Measurements from ENCODE around the gene TTN. TPM values are rescaled to one million over a fixed set of nuclear protein-coding genes. Genes with fewer than 3 reads are reported as not detected.

The TTN gene
- total and polyA plus RNA-seq, 10 of the 15 experiments (the other 5 are each of a cell fraction or from before 2014, with no cell fraction given) = 0.15 to 9.0 (median 1.8) TPM

DNA sequence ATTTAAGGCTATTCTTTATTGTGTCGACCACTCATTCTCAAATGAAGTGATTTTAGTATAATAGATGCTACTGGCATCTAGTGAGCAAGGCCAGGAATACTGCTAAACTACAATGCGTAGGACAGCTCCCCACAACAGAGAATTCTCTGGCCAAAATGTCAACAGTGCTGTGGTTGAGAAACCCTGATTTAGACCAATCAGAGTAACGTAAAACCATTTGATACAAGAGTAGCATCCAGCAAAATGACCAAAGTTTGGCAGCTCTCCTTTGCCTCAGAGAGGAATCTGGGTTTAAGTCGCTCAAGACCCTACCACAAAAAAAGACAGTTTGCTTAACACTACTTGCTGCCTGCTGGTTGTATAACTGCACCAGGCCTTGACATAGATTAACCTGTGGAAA lies 37.0 kb upstream of the TTN start:
- SMC1A ChIA-PET (ENCODE audit: uncharacterized antibody, unreplicated experiment) = interaction anchor here (0.7 to 2.1 kb wide), 5 partner anchors 10 to 110 kb away, joined by 3 to 5 read pairs (median 4); no protein-coding TSS in a partner anchor
- Histone ChIP-seq H3K36me3 (ENCODE audit: control insufficient read depth in 2 of 2, insufficient read depth in 2 of 2, low read length in 1 of 2) (no peaks in the 10 kb centered on the region), H3K4me3 (no peak overlapping the region), H3K27me3 (replicated peaks in 1 of 2; ENCODE audit: control insufficient read depth in 2 of 2, insufficient read depth in 2 of 2, low read length in 1 of 2) (no peaks in the 10 kb centered on the region), H3K79me2 (ENCODE audit: control insufficient read depth, insufficient read depth, low read length) (no peaks in the 10 kb centered on the region), H3K4me1 (ENCODE audit: control insufficient read depth, insufficient read depth, low read length) (no peaks in the 10 kb centered on the region), H4K20me1 (ENCODE audit: control insufficient read depth, insufficient read depth) (no peaks in the 10 kb centered on the region), H2AFZ (ENCODE audit: control insufficient read depth, low read depth, low read length) (no peak overlapping the region), H3K9me3 (replicated peaks; ENCODE audit: control insufficient read depth, insufficient read depth, low read length) (no peaks in the 10 kb centered on the region), H3K27ac (ENCODE audit: control insufficient read depth, insufficient read depth) (no peak overlapping the region), H3K9ac (ENCODE audit: control insufficient read depth, insufficient read depth, low read length) (no peak overlapping the region), H3K4me2 (ENCODE audit: control insufficient read depth, insufficient read depth) (no peak overlapping the region)
- FAIRE-seq (no peak), ATAC-seq (no peak), DNase-seq (ENCODE audit: low read depth, low spot score) (no peak)
- POLR2A ChIA-PET = no interaction called here
- no TSS peak for BruUV-seq (replicated peaks)
- 60% methylated on average over 4 of the region's 4 CpGs for WGBS (ENCODE audit: insufficient coverage, insufficient replicate concordance, low lambda C conversion rate, missing lambda C conversion rate)
- RAD21 ChIA-PET (ENCODE audit: unreplicated experiment) = no interaction called here
- CTCF ChIA-PET = interaction anchor here (0.8 to 1.3 kb wide), 2 partner anchors 9 to 47 kb away, joined by 3 read pairs; no protein-coding TSS in a partner anchor
- in situ Hi-C loops (cut with MboI) = no loop called here
- intact Hi-C loops (cut with micrococcal nuclease; ENCODE audit: unreplicated experiment) = no loop called here
- TF ChIP-seq RAD51 (IDR thresholded peaks at IDR 0.05) (no peak), WRNIP1 (IDR thresholded peaks at IDR 0.05; ENCODE audit: borderline replicate concordance, low read depth, low read length) (no peak), SMARCA5 (IDR thresholded peaks at IDR 0.05) (no peak), SP1 (IDR thresholded peaks at IDR 0.05; ENCODE audit: low read depth, low read length) (no peak), NFXL1 (IDR thresholded peaks at IDR 0.05; ENCODE audit: borderline replicate concordance) (no peak), HSF1 (IDR thresholded peaks at IDR 0.05; ENCODE audit: low read depth, low read length) (no peak), MTA3 (IDR thresholded peaks at IDR 0.05; ENCODE audit: borderline replicate concordance, low read length) (no peak), TAF1 (IDR thresholded peaks at IDR 0.05; ENCODE audit: borderline replicate concordance, low read depth, low read length) (no peak)

All from GM12878 (cell line).